HepG2 (cell line): ENCODE results near the gene SLC7A10. TPM values are rescaled to one million over a fixed set of nuclear protein-coding genes. Genes with fewer than 3 reads are reported as not detected.
A peak's percentile ranks its signal among the peaks of the same experiment; 100 is the strongest.

Source experiments
- ATF7 ChIP-seq, 2 experiments: fragments of 450-650 bp in 1 of 2; sonication (generic) in 1 of 2; formaldehyde crosslinking in 1 of 2; IDR thresholded peaks; 2 replicates each; pipeline versions ENCODE4 v1.4.0 to v1.6.1; 2016 to 2020; ENCODE audit warnings: antibody characterized with exemption in 1 of 2, mild to moderate bottlenecking in 1 of 2, missing genetic modification reagents in 1 of 2
- CAMTA2 ChIP-seq: sonication (generic); formaldehyde crosslinking; IDR thresholded peaks from 2 replicates; pipeline ENCODE4 v1.4.0; 2020; ENCODE audit warnings: mild to moderate bottlenecking, missing genetic modification reagents, borderline replicate concordance
- DNMT1 ChIP-seq: sonication (generic); formaldehyde crosslinking; IDR thresholded peaks from 2 replicates; pipeline ENCODE4 v1.5.1; 2020; ENCODE audit warnings: mild to moderate bottlenecking, missing genetic modification reagents
- GFI1 ChIP-seq: sonication (generic); formaldehyde crosslinking; IDR thresholded peaks from 2 replicates; pipeline ENCODE4 v1.5.0; 2020; ENCODE audit warnings: missing genetic modification reagents, mild to moderate bottlenecking, borderline replicate concordance
- HMG20A ChIP-seq: IDR thresholded peaks from 2 replicates; pipeline ENCODE4 v1.6.1; 2016; ENCODE audit warnings: borderline replicate concordance
- HNF1A ChIP-seq, 2 experiments: sonication (generic) in 1 of 2; formaldehyde crosslinking in 1 of 2; IDR thresholded peaks; 2 replicates each; pipeline versions ENCODE4 v1.4.0 to v1.6.1; 2016 to 2020; ENCODE audit warnings: borderline replicate concordance in 1 of 2, low read depth in 1 of 2, mild to moderate bottlenecking in 1 of 2, missing genetic modification reagents in 1 of 2
- JARID2 ChIP-seq: sonication (generic); formaldehyde crosslinking; IDR thresholded peaks from 2 replicates; pipeline ENCODE4 v1.8.1; 2023; ENCODE audit warnings: missing genetic modification reagents, inconsistent platforms; ENCODE audit not compliant: insufficient replicate concordance
- JUND ChIP-seq: sonication (generic); formaldehyde crosslinking; IDR thresholded peaks from 2 replicates; pipeline ENCODE4 v1.8.0; 2022; ENCODE audit warnings: mild to moderate bottlenecking, missing genetic modification reagents
- MAZ ChIP-seq, 2 experiments: sonication (generic) in 1 of 2; formaldehyde crosslinking in 1 of 2; IDR thresholded peaks; 2 replicates each; pipeline versions ENCODE4 v1.5.0 to v1.6.1; 2012 to 2020; ENCODE audit warnings: low read depth in 2 of 2, mild to moderate bottlenecking in 2 of 2, borderline replicate concordance in 1 of 2, improper control_type of control experiment in 1 of 2, low read length in 1 of 2, missing genetic modification reagents in 1 of 2, moderate library complexity in 1 of 2
- MNT ChIP-seq: fragments of 450-650 bp; IDR thresholded peaks from 2 replicates; pipeline ENCODE4 v1.6.1; 2016
- MXD3 ChIP-seq: IDR thresholded peaks from 2 replicates; pipeline ENCODE4 v1.6.1; 2016; ENCODE audit warnings: mild to moderate bottlenecking, missing biosample characterization, missing genetic modification reagents
- MYC ChIP-seq: sonication (generic); formaldehyde crosslinking; IDR thresholded peaks from 2 replicates; pipeline ENCODE4 v1.9.0; 2021; ENCODE audit warnings: missing genetic modification reagents, borderline replicate concordance
- NR1H2 ChIP-seq: sonication (generic); formaldehyde crosslinking; IDR thresholded peaks from 2 replicates; pipeline ENCODE4 v1.8.1; 2022; ENCODE audit warnings: low read depth, missing genetic modification reagents, borderline replicate concordance
- PAF1 ChIP-seq: IDR thresholded peaks from 2 replicates; pipeline ENCODE4 v1.6.1; 2016; ENCODE audit warnings: missing genetic modification reagents, missing compliant biosample characterization
- PAX8 ChIP-seq: sonication (generic); formaldehyde crosslinking; IDR thresholded peaks from 2 replicates; pipeline ENCODE4 v1.8.0; 2022; ENCODE audit warnings: mild to moderate bottlenecking, missing genetic modification reagents, borderline replicate concordance
- PHF21A ChIP-seq: sonication (generic); formaldehyde crosslinking; IDR thresholded peaks from 2 replicates; pipeline ENCODE4 v1.5.0; 2020; ENCODE audit warnings: mild to moderate bottlenecking, missing genetic modification reagents
- ZC3H4 ChIP-seq: sonication (generic); formaldehyde crosslinking; IDR thresholded peaks from 2 replicates; pipeline ENCODE4 v1.4.0; 2020; ENCODE audit warnings: missing genetic modification reagents, borderline replicate concordance
- ZNF768 ChIP-seq: sonication (generic); formaldehyde crosslinking; IDR thresholded peaks from 2 replicates; pipeline ENCODE4 v1.4.0; 2020; ENCODE audit warnings: missing genetic modification reagents
- polyA plus RNA-seq, 8 experiments: library from polyadenylated mRNA; depleted of rRNA in 3 of 8; stranded (reverse) in 7 of 8; unstranded in 1 of 8; fragments of >200 nt; fragmentation: Illumina TruSeq in 4 of 8; extraction: Trizol in 4 of 8; gene quantifications; 2 replicates each; pipeline versions ENCODE4 v1.2.1 to v1.2.3, GENCODE V29; 2011 to 2016; ENCODE audit warnings: low read depth in 4 of 8, missing spikeins in 1 of 8, mixed read lengths in 1 of 8; ENCODE audit not compliant: insufficient read depth in 1 of 8
- total RNA-seq, 5 experiments: library from RNA; depleted of rRNA; stranded (reverse); fragments of >200 nt; fragmentation: Illumina TruSeq; extraction: Trizol; gene quantifications; 2 replicates each; pipeline ENCODE4 v1.2.3, GENCODE V29; 2016; ENCODE audit warnings: low read depth in 1 of 5

Gene SLC7A10
- total and polyA plus RNA-seq, 2 of the 13 experiments (the other 11 are each of a cell fraction or from before 2014, with no cell fraction given), result 1.1 to 2.2 TPM

- TF ChIP-seq HMG20A (CRISPR knock-in tag) (no peak), PAX8 (peak; percentile 68; the same call in 1 of the 2 replicates), PHF21A (CRISPR knock-in tag) (peak; percentile 98), JUND (CRISPR knock-in tag) (no peak), HNF1A (IDR thresholded peaks at IDR 0.05; ENCODE audit: low read depth) (peak; percentile 67; the same call in 1 of the 2 replicates), HNF1A (CRISPR knock-in tag; IDR thresholded peaks at IDR 0.05; ENCODE audit: borderline replicate concordance) (no peak; the same call in 1 of the 2 replicates), MAZ (IDR thresholded peaks at IDR 0.05; ENCODE audit: borderline replicate concordance, low read depth, low read length) (peak; percentile 57; the same call in 1 of the 2 replicates), MAZ (CRISPR knock-in tag; IDR thresholded peaks at IDR 0.05; ENCODE audit: low read depth) (peak; percentile 41; the same call in 1 of the 2 replicates), NR1H2 (CRISPR knock-in tag) (no peak), MXD3 (CRISPR knock-in tag) (peak; percentile 58; the same call in 1 of the 2 replicates), JARID2 (CRISPR knock-in tag) (no peak), PAF1 (CRISPR knock-in tag) (no peak), MYC (CRISPR knock-in tag) (peak; percentile 72; the same call in 1 of the 2 replicates), MNT (peak; percentile 38; the same call in 1 of the 2 replicates), ZC3H4 (no peak), GFI1 (CRISPR knock-in tag) (peak; percentile 63; the same call in 1 of the 2 replicates), ZNF768 (peak; percentile 36; the same call in 1 of the 2 replicates), ATF7 (IDR thresholded peaks at IDR 0.05) (no peak), ATF7 (CRISPR knock-in tag; IDR thresholded peaks at IDR 0.05) (0 out of 2 replicates have a peak, but pooled peaks have one; percentile 15), CAMTA2 (CRISPR knock-in tag) (peak; percentile 72; the same call in 1 of the 2 replicates), DNMT1 (CRISPR knock-in tag) (0 out of 2 replicates have a peak, but pooled peaks have one; percentile 77)
These were observed 48.8 kb downstream of the SLC7A10 start (continued) for GRCh38 chr19:33176670-33177416.
